Activated T-helper 17 cell treated with anti-CD3 and anti-CD28 coated beads, Interleukin-2, amount 50 U/mL, for 72 hours (primary cell): ENCODE measurements around the gene AGO1. TPM values are rescaled to one million over a fixed set of nuclear protein-coding genes. Genes with fewer than 3 reads are reported as not detected.
A peak's percentile ranks its signal among the peaks of the same experiment; 100 is the strongest.
"Not testable (repeated sequence)": the region's sequence is repeated elsewhere in the genome, so short reads cannot be mapped to it uniquely, and the experiment has no call there.

Source experiments
- ATAC-seq: fragments of 150-1000 bp; cut with Tn5 transposase; replicated peaks from 2 replicates; pipeline ENCODE4 v1.10.0; 2021; ENCODE audit warnings: mild to moderate bottlenecking, moderate library complexity
- H3K27ac Mint-ChIP-seq: one replicate; pipeline ENCODE4 v1.8.0; 2022; ENCODE audit warnings: mixed read lengths
- H3K27me3 Mint-ChIP-seq: one replicate; pipeline ENCODE4 v1.8.0; 2022; ENCODE audit warnings: mixed read lengths
- H3K36me3 Mint-ChIP-seq: one replicate; pipeline ENCODE4 v1.8.0; 2022; ENCODE audit warnings: low read depth, mild to moderate bottlenecking, mixed read lengths
- H3K4me1 Mint-ChIP-seq: one replicate; pipeline ENCODE4 v1.8.0; 2022; ENCODE audit warnings: mixed read lengths
- H3K4me3 Mint-ChIP-seq: one replicate; pipeline ENCODE4 v1.8.0; 2022; ENCODE audit warnings: mild to moderate bottlenecking, mixed read lengths
- H3K9me3 Mint-ChIP-seq: one replicate; pipeline ENCODE4 v1.8.0; 2022; ENCODE audit warnings: mixed read lengths
- total RNA-seq, 2 donors: library from RNA; stranded (reverse); gene quantifications; one replicate each; pipeline ENCODE4 v1.2.3, GENCODE V29; 2022

Gene AGO1
- total RNA-seq, 2 donors from 2014 or later = 29.5 to 34.9 TPM

GRCh38 chr1:35947547-35947946 is 64.5 kb downstream of the AGO1 start:
- Mint-ChIP-seq H3K4me3 (peak overlapping the region; percentile 5), H3K27me3 (no peaks in the 10 kb centered on the region), H3K4me1 (peaks cover 15% of the 10 kb centered on the region), H3K9me3 (no peaks in the 10 kb centered on the region), H3K36me3 (peaks cover 34% of the 10 kb centered on the region), H3K27ac (peak overlapping the region; percentile 20)
- ATAC-seq = peak; percentile 45

- H3K9me3 Mint-ChIP-seq = no peaks in the 10 kb centered on the region
- H3K4me1 Mint-ChIP-seq = peaks cover 5% of the 10 kb centered on the region
- H3K27me3 Mint-ChIP-seq = no peaks in the 10 kb centered on the region
- no peak for ATAC-seq
- peaks cover 17% of the 10 kb centered on the region for H3K36me3 Mint-ChIP-seq
- no peak overlapping the region for H3K27ac Mint-ChIP-seq
- no peak overlapping the region for H3K4me3 Mint-ChIP-seq
Observed at GRCh38 chr1:35958558-35958957, 75.5 kb downstream of the AGO1 start.

GRCh38 chr1:35959304-35959703 is 76.3 kb downstream of the AGO1 start:
- Mint-ChIP-seq H3K9me3 (no peaks in the 10 kb centered on the region), H3K27ac (no peak overlapping the region), H3K36me3 (peaks cover 13% of the 10 kb centered on the region), H3K4me1 (peaks cover 5% of the 10 kb centered on the region), H3K4me3 (no peak overlapping the region), H3K27me3 (no peaks in the 10 kb centered on the region)
- no peak for ATAC-seq

- Mint-ChIP-seq H3K4me1 (no peaks in the 10 kb centered on the region), H3K36me3 (peaks cover 13% of the 10 kb centered on the region), H3K27me3 (no peaks in the 10 kb centered on the region), H3K4me3 (no peak overlapping the region), H3K27ac (no peak overlapping the region), H3K9me3 (no peaks in the 10 kb centered on the region)
- ATAC-seq = no peak
Observed at GRCh38 chr1:35962952-35963351, 79.9 kb downstream of the AGO1 start.

GRCh38 chr1:35964277-35964676 is 81.3 kb downstream of the AGO1 start:
- ATAC-seq, H3K4me3 Mint-ChIP-seq, H3K27me3 Mint-ChIP-seq, H3K9me3 Mint-ChIP-seq, H3K4me1 Mint-ChIP-seq, H3K27ac Mint-ChIP-seq: not testable (repeated sequence)
- H3K36me3 Mint-ChIP-seq = peaks cover 26% of the 10 kb centered on the region

GRCh38 chr1:35968396-35968795 is 85.4 kb downstream of the AGO1 start:
- H3K27ac Mint-ChIP-seq = no peak overlapping the region
- no peaks in the 10 kb centered on the region for H3K9me3 Mint-ChIP-seq
- no peak overlapping the region for H3K4me3 Mint-ChIP-seq
- no peaks in the 10 kb centered on the region for H3K4me1 Mint-ChIP-seq
- peaks cover 60% of the 10 kb centered on the region for H3K36me3 Mint-ChIP-seq
- no peak for ATAC-seq
- H3K27me3 Mint-ChIP-seq = no peaks in the 10 kb centered on the region

- Mint-ChIP-seq H3K36me3 (peaks cover 92% of the 10 kb centered on the region), H3K4me1 (peaks cover 10% of the 10 kb centered on the region), H3K27ac (no peak overlapping the region), H3K4me3 (no peak overlapping the region), H3K9me3 (no peaks in the 10 kb centered on the region), H3K27me3 (no peaks in the 10 kb centered on the region)
- no peak for ATAC-seq
Observed at GRCh38 chr1:35971601-35972000, 88.6 kb downstream of the AGO1 start.

- not testable (repeated sequence) for H3K27me3 Mint-ChIP-seq, H3K9me3 Mint-ChIP-seq, H3K4me3 Mint-ChIP-seq, H3K4me1 Mint-ChIP-seq, ATAC-seq, H3K27ac Mint-ChIP-seq
- H3K36me3 Mint-ChIP-seq = peaks cover 87% of the 10 kb centered on the region
Observed at GRCh38 chr1:35972631-35973030, 89.6 kb downstream of the AGO1 start.

- no peaks in the 10 kb centered on the region for H3K27me3 Mint-ChIP-seq
- no peak overlapping the region for H3K27ac Mint-ChIP-seq
- ATAC-seq = no peak
- peaks cover 82% of the 10 kb centered on the region for H3K36me3 Mint-ChIP-seq
- H3K4me1 Mint-ChIP-seq = no peaks in the 10 kb centered on the region
- no peak overlapping the region for H3K4me3 Mint-ChIP-seq
- H3K9me3 Mint-ChIP-seq = no peaks in the 10 kb centered on the region
Observed at GRCh38 chr1:35980090-35980489, 97.1 kb downstream of the AGO1 start.

Other genes starting within 250 kb of the AGO1 start
- 100 to 1,000 TPM in 1 of 2 donors, 10 to 100 TPM in 1; 60.5 to 102 TPM for gene PSMB2, start 241.7 kb upstream of the AGO1 start, total RNA-seq
- 10 to 100 TPM; 11.5 to 21.1 TPM for gene C1orf216, start 164.3 kb upstream of the AGO1 start, total RNA-seq
- gene CLSPN, start 113.2 kb upstream of the AGO1 start, total RNA-seq = 10 to 100 TPM; 27.2 to 70.7 TPM
- gene AGO4, start 75.2 kb upstream of the AGO1 start, total RNA-seq = 1 to 10 TPM; 5.9 to 8.1 TPM
- 10 to 100 TPM; 32.1 to 36.8 TPM for gene AGO3, start 47.9 kb downstream of the AGO1 start, total RNA-seq
- gene TEKT2, start 200.9 kb downstream of the AGO1 start, total RNA-seq = under 1 TPM; 0.26 to 0.64 TPM
- gene ADPRS, start 205.7 kb downstream of the AGO1 start, total RNA-seq = 10 to 100 TPM; 50.0 to 50.8 TPM
- under 1 TPM in 1 of 2 donors, not detected in 1; 0.08 TPM for gene COL8A2, start 242.0 kb downstream of the AGO1 start, total RNA-seq